ENCODE measurements around the gene LMTK2. TPM values are rescaled to one million over a fixed set of nuclear protein-coding genes. Genes with fewer than 3 reads are reported as not detected.

LMTK2 gene
- total and polyA plus RNA-seq, 2 experiments from 2014 or later, result 6.1 to 30.8 TPM

DNA sequence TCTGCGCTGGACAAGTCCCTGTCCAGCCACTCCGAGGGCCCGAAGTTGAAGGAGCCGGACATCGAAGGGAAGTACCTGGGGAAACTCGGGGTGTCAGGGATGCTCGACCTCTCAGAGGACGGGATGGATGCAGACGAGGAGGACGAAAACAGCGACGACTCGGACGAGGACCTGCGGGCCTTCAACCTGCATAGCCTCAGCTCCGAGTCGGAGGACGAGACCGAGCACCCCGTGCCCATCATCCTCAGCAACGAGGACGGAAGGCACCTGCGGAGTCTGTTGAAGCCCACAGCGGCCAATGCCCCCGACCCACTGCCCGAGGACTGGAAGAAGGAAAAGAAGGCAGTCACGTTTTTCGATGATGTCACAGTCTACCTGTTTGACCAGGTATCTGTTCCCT lies 87.5 kb downstream of the LMTK2 start:
- H3K27me3 Mint-ChIP-seq (ENCODE audit: insufficient read depth, low read depth, poor library complexity), result peaks cover 2% of the 10 kb centered on the region
- no peaks in the 10 kb centered on the region for H3K9me3 Mint-ChIP-seq
- Histone ChIP-seq H3K27ac (ENCODE audit: low read depth) (no peak overlapping the region), H3K36me3 (ENCODE audit: insufficient read depth) (peaks cover 5% of the 10 kb centered on the region), H3K4me1 (ENCODE audit: insufficient read depth) (no peaks in the 10 kb centered on the region), H2AFZ (no peak overlapping the region), H3K79me2 (replicated peaks; ENCODE audit: insufficient read depth) (peaks cover 15% of the 10 kb centered on the region), H3K4me2 (no peak overlapping the region), H3K27me3 (ENCODE audit: insufficient read depth) (no peaks in the 10 kb centered on the region), H4K20me1 (replicated peaks; ENCODE audit: insufficient read depth) (no peaks in the 10 kb centered on the region; the same call in none of the 2 replicates), H3F3A (replicated peaks; ENCODE audit: low read depth) (no peaks in the 10 kb centered on the region), H3K9me2 (ENCODE audit: insufficient read depth) (no peaks in the 10 kb centered on the region), H3K4me3 (no peak overlapping the region)
- no peak overlapping the region for H3K27ac Mint-ChIP-seq
- ATAC-seq (no peak), DNase-seq (ENCODE audit: low spot score) (no peak)
- peaks cover 33% of the 10 kb centered on the region for H3K36me3 Mint-ChIP-seq (ENCODE audit: low read depth)
- no peaks in the 10 kb centered on the region for H3K4me1 Mint-ChIP-seq
- TF ChIP-seq REST (IDR thresholded peaks at IDR 0.05; ENCODE audit: unreplicated experiment) (no peak), STAT1 (IDR thresholded peaks at IDR 0.05; ENCODE audit: unreplicated experiment) (no peak)
- TF ChIP-seq, protein P1, sequence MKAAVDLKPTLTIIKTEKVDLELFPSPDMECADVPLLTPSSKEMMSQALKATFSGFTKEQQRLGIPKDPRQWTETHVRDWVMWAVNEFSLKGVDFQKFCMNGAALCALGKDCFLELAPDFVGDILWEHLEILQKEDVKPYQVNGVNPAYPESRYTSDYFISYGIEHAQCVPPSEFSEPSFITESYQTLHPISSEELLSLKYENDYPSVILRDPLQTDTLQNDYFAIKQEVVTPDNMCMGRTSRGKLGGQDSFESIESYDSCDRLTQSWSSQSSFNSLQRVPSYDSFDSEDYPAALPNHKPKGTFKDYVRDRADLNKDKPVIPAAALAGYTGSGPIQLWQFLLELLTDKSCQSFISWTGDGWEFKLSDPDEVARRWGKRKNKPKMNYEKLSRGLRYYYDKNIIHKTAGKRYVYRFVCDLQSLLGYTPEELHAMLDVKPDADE (IDR thresholded peaks at IDR 0.05), result no peak
- H3K4me3 Mint-ChIP-seq, result no peak overlapping the region

DNA sequence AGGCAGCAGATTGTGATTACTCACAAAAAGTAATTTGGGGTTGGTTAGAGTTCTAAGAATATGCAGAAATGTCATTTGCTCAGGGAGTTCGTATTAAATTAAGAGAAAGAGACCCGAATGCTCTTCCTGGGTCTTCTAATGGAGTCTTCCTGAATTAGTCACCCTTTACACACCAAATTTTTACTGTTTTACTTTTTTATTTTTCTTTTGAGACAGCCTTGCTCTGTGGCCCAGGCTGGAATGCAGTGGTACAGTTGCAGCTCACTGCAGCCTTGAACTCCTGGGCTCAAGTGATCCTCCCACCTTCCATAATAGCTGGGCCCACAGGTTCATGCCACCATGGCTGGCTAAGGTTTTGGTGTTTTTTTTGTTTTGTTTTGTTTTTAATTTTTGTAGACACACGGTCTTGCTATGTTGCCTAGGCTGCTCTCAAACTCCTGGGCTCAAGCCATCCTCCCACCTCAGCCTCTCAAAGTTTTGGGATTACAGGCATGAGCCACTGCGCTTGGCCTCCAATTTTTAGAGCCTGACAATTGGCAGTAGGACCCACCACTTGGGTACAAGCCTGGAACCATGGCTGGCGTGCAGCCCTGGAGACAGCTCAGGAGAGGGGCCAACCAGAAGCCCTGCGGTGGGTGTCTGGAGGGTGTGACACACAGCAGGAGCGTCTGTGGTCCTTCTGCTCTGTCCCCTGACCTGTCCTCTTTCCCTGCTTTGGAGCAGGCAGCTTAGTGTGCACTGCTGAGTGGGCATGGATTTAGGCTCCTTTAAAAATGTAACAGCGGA lies 88.2 kb downstream of the LMTK2 start:
- H3K36me3 Mint-ChIP-seq (ENCODE audit: low read depth), result peaks cover 33% of the 10 kb centered on the region
- Histone ChIP-seq H3K4me2 (no peak overlapping the region), H4K20me1 (replicated peaks; ENCODE audit: insufficient read depth) (no peaks in the 10 kb centered on the region; the same call in none of the 2 replicates), H2AFZ (no peak overlapping the region), H3F3A (replicated peaks; ENCODE audit: low read depth) (no peaks in the 10 kb centered on the region), H3K27ac (ENCODE audit: low read depth) (no peak overlapping the region), H3K9me2 (ENCODE audit: insufficient read depth) (no peaks in the 10 kb centered on the region), H3K4me3 (no peak overlapping the region), H3K4me1 (ENCODE audit: insufficient read depth) (no peaks in the 10 kb centered on the region), H3K36me3 (ENCODE audit: insufficient read depth) (peaks cover 5% of the 10 kb centered on the region), H3K79me2 (replicated peaks; ENCODE audit: insufficient read depth) (peaks cover 22% of the 10 kb centered on the region), H3K27me3 (ENCODE audit: insufficient read depth) (no peaks in the 10 kb centered on the region)
- H3K4me3 Mint-ChIP-seq, result no peak overlapping the region
- no peaks in the 10 kb centered on the region; the same call in 2 of the 3 replicates for H3K9me3 Mint-ChIP-seq
- no peak for DNase-seq (ENCODE audit: low spot score)
- H3K27ac Mint-ChIP-seq, result no peak overlapping the region
- TF ChIP-seq NANOG (IDR thresholded peaks at IDR 0.05; ENCODE audit: borderline replicate concordance) (no peak), ZNF462 (CRISPR knock-in tag; IDR thresholded peaks at IDR 0.05) (no peak), JUNB (IDR thresholded peaks at IDR 0.05; ENCODE audit: unreplicated experiment) (no peak)
- ATAC-seq, result no peak
- H3K27me3 Mint-ChIP-seq (ENCODE audit: insufficient read depth, low read depth, poor library complexity), result peaks cover 2% of the 10 kb centered on the region
- H3K4me1 Mint-ChIP-seq, result no peaks in the 10 kb centered on the region
